ENCODE measurements around the gene LETM1. TPM values are rescaled to one million over a fixed set of nuclear protein-coding genes. Genes with fewer than 3 reads are reported as not detected.

The LETM1 gene
- total and polyA plus RNA-seq, 4 donors, result 12.2 to 46.9 (median 24.1) TPM

- Histone ChIP-seq H3K9ac (ENCODE audit: low read depth in 1 of 2, low read length in 2 of 2) (no peak overlapping the region), H3K4me1 (ENCODE audit: control insufficient read depth in 4 of 4, insufficient read depth in 4 of 4, low read length in 3 of 4) (peaks cover 7 to 31% (median 23%) of the 10 kb centered on the region in 4 donors), H3K27ac (ENCODE audit: low read depth in 1 of 2, low read length in 2 of 2) (no peak overlapping the region), H3K4me3 (ENCODE audit: low read depth in 1 of 3, low read length in 3 of 3) (no peak overlapping the region), H3K9me3 (ENCODE audit: control insufficient read depth in 4 of 4, low read length in 3 of 4) (no peaks in the 10 kb centered on the region), H3K27me3 (ENCODE audit: control insufficient read depth in 4 of 4, insufficient read depth in 4 of 4, low read length in 3 of 4) (no peaks in the 10 kb centered on the region), H3K36me3 (ENCODE audit: control insufficient read depth in 4 of 4, insufficient read depth in 3 of 4, low read depth in 1 of 4, low read length in 3 of 4) (no peaks in the 10 kb centered on the region)
- DNase-seq (ENCODE audit: low spot score), result no peak
- WGBS, result 42% methylated on average over 3 of the region's 3 CpGs
- peak in 1 of 2 donors; percentile 6 for TF ChIP-seq HNF4A (conservative IDR thresholded peaks at IDR 0.05)
- TF ChIP-seq YY1 (IDR thresholded peaks at IDR 0.05), result peak; percentile 19
- no peak for TF ChIP-seq FOXA1 (IDR thresholded peaks at IDR 0.05)
Measured at GRCh38 chr4:1873776-1874175, 17.8 kb upstream of the LETM1 start.

DNA sequence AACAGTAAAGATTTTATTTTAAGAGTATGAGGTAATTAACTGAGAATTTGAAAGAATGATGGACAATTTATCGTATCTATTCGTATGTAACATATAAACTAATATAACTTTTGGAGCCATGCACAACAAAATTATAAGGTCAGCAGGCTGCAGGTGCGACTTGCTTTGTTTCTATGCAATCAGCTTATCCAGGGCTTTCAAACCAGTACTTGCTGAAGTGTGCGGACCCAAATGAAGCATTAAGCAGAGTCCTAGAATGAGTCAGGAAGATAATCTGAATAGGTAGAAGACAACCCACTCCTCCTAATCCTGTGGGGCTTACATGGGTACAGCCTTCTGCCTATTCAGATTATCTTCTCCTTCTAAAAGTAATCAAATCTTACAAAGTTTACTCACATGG, 17.3 kb upstream of the LETM1 start:
- TF ChIP-seq ZBTB33 (IDR thresholded peaks at IDR 0.05), result no peak
- no peak for TF ChIP-seq MAX (IDR thresholded peaks at IDR 0.05)
- TF ChIP-seq FOXA1 (IDR thresholded peaks at IDR 0.05), result no peak
- TF ChIP-seq EGR1 (IDR thresholded peaks at IDR 0.05; ENCODE audit: low read depth in 2 of 2), result no peak
- TF ChIP-seq, protein P1, sequence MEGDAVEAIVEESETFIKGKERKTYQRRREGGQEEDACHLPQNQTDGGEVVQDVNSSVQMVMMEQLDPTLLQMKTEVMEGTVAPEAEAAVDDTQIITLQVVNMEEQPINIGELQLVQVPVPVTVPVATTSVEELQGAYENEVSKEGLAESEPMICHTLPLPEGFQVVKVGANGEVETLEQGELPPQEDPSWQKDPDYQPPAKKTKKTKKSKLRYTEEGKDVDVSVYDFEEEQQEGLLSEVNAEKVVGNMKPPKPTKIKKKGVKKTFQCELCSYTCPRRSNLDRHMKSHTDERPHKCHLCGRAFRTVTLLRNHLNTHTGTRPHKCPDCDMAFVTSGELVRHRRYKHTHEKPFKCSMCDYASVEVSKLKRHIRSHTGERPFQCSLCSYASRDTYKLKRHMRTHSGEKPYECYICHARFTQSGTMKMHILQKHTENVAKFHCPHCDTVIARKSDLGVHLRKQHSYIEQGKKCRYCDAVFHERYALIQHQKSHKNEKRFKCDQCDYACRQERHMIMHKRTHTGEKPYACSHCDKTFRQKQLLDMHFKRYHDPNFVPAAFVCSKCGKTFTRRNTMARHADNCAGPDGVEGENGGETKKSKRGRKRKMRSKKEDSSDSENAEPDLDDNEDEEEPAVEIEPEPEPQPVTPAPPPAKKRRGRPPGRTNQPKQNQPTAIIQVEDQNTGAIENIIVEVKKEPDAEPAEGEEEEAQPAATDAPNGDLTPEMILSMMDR (IDR thresholded peaks at IDR 0.05; ENCODE audit: low read depth, low read length, missing input control), result no peak
- TF ChIP-seq JUND (IDR thresholded peaks at IDR 0.05), result no peak
- TF ChIP-seq SP1 (IDR thresholded peaks at IDR 0.05), result no peak
- TF ChIP-seq RXRA (IDR thresholded peaks at IDR 0.05), result no peak
- TF ChIP-seq FOXA2 (IDR thresholded peaks at IDR 0.05), result no peak
- no peak for TF ChIP-seq GABPA (IDR thresholded peaks at IDR 0.05 in 1 of 2, conservative IDR thresholded peaks at IDR 0.05 in 1 of 2)
- TF ChIP-seq HNF4A (conservative IDR thresholded peaks at IDR 0.05), result no peak
- no peak for TF ChIP-seq RAD21 (IDR thresholded peaks at IDR 0.05)
- no peak for TF ChIP-seq HNF4G (IDR thresholded peaks at IDR 0.05)
- TF ChIP-seq, protein P2, sequence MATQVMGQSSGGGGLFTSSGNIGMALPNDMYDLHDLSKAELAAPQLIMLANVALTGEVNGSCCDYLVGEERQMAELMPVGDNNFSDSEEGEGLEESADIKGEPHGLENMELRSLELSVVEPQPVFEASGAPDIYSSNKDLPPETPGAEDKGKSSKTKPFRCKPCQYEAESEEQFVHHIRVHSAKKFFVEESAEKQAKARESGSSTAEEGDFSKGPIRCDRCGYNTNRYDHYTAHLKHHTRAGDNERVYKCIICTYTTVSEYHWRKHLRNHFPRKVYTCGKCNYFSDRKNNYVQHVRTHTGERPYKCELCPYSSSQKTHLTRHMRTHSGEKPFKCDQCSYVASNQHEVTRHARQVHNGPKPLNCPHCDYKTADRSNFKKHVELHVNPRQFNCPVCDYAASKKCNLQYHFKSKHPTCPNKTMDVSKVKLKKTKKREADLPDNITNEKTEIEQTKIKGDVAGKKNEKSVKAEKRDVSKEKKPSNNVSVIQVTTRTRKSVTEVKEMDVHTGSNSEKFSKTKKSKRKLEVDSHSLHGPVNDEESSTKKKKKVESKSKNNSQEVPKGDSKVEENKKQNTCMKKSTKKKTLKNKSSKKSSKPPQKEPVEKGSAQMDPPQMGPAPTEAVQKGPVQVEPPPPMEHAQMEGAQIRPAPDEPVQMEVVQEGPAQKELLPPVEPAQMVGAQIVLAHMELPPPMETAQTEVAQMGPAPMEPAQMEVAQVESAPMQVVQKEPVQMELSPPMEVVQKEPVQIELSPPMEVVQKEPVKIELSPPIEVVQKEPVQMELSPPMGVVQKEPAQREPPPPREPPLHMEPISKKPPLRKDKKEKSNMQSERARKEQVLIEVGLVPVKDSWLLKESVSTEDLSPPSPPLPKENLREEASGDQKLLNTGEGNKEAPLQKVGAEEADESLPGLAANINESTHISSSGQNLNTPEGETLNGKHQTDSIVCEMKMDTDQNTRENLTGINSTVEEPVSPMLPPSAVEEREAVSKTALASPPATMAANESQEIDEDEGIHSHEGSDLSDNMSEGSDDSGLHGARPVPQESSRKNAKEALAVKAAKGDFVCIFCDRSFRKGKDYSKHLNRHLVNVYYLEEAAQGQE (IDR thresholded peaks at IDR 0.05), result no peak
- no peak for TF ChIP-seq NR2F2 (IDR thresholded peaks at IDR 0.05)
- H3K27ac ChIP-seq (ENCODE audit: low read depth in 1 of 2, low read length in 2 of 2), result no peak overlapping the region
- no peaks in the 10 kb centered on the region for H3K9me3 ChIP-seq (ENCODE audit: control insufficient read depth in 4 of 4, low read length in 3 of 4)
- no peak overlapping the region for H3K9ac ChIP-seq (ENCODE audit: low read depth in 1 of 2, low read length in 2 of 2)
- no peak overlapping the region for H3K4me3 ChIP-seq (ENCODE audit: low read depth in 1 of 3, low read length in 3 of 3)
- 84% methylated on average over 4 of the region's 4 CpGs for WGBS
- H3K36me3 ChIP-seq (ENCODE audit: control insufficient read depth in 4 of 4, insufficient read depth in 3 of 4, low read depth in 1 of 4, low read length in 3 of 4), result no peaks in the 10 kb centered on the region
- H3K4me1 ChIP-seq (ENCODE audit: control insufficient read depth in 4 of 4, insufficient read depth in 4 of 4, low read length in 3 of 4), result peaks cover 7 to 31% (median 23%) of the 10 kb centered on the region in 4 donors
- H3K27me3 ChIP-seq (ENCODE audit: control insufficient read depth in 4 of 4, insufficient read depth in 4 of 4, low read length in 3 of 4), result no peaks in the 10 kb centered on the region
- no peak for DNase-seq (ENCODE audit: low spot score)

Measured in liver (tissue), 9 donors.